ENCODE results near the gene FAM170A. TPM values are rescaled to one million over a fixed set of nuclear protein-coding genes. Genes with fewer than 3 reads are reported as not detected.

Gene FAM170A
- total and polyA plus RNA-seq, 4 donors, result 0.79 TPM; not detected in 3

- intact Hi-C loops (cut with DNase I), result no loop called here
- no peaks in the 10 kb centered on the region for H3K4me1 ChIP-seq (ENCODE audit: control insufficient read depth in 1 of 2, insufficient read depth in 2 of 2, low read length in 2 of 2)
- H3K36me3 ChIP-seq (ENCODE audit: control insufficient read depth in 1 of 2, insufficient read depth in 2 of 2, low read length in 1 of 2), result no peaks in the 10 kb centered on the region
- WGBS, 2 donors, result 94 to 95% methylated on average over 3 of the region's 3 CpGs
- no peak overlapping the region for H3K4me3 ChIP-seq (ENCODE audit: low read length in 2 of 2)
- DNase-seq, result no peak
- no peak for ATAC-seq (ENCODE audit: low FRiP score)
- H3K9me3 ChIP-seq (ENCODE audit: control insufficient read depth, low read length), result no peaks in the 10 kb centered on the region
- H3K27me3 ChIP-seq (ENCODE audit: control insufficient read depth in 1 of 2, insufficient read depth in 2 of 2, low read length in 1 of 2), result no peaks in the 10 kb centered on the region
- no peak overlapping the region for H3K27ac ChIP-seq (ENCODE audit: low read depth in 1 of 2, low read length in 2 of 2)
Observed at GRCh38 chr5:119631660-119632059, 2.3 kb downstream of the FAM170A start.

GRCh38 chr5:119651486-119651885 lies 22.1 kb downstream of the FAM170A start:
- no peak overlapping the region for H3K4me3 ChIP-seq (ENCODE audit: low read length in 2 of 2)
- DNase-seq (no peak), ATAC-seq (ENCODE audit: low FRiP score) (no peak)
- H3K9me3 ChIP-seq (ENCODE audit: control insufficient read depth, low read length), result no peaks in the 10 kb centered on the region
- no peaks in the 10 kb centered on the region for H3K4me1 ChIP-seq (ENCODE audit: control insufficient read depth in 1 of 2, insufficient read depth in 2 of 2, low read length in 2 of 2)
- H3K27me3 ChIP-seq (ENCODE audit: control insufficient read depth in 1 of 2, insufficient read depth in 2 of 2, low read length in 1 of 2), result no peaks in the 10 kb centered on the region
- no peaks in the 10 kb centered on the region for H3K36me3 ChIP-seq (ENCODE audit: control insufficient read depth in 1 of 2, insufficient read depth in 2 of 2, low read length in 1 of 2)
- intact Hi-C loops (cut with DNase I), result no loop called here
- no peak overlapping the region for H3K27ac ChIP-seq (ENCODE audit: low read depth in 1 of 2, low read length in 2 of 2)

- Histone ChIP-seq H3K4me1 (ENCODE audit: control insufficient read depth in 1 of 2, insufficient read depth in 2 of 2, low read length in 2 of 2) (no peaks in the 10 kb centered on the region), H3K36me3 (ENCODE audit: control insufficient read depth in 1 of 2, insufficient read depth in 2 of 2, low read length in 1 of 2) (no peaks in the 10 kb centered on the region), H3K27ac (ENCODE audit: low read depth in 1 of 2, low read length in 2 of 2) (no peak overlapping the region), H3K27me3 (ENCODE audit: control insufficient read depth in 1 of 2, insufficient read depth in 2 of 2, low read length in 1 of 2) (no peaks in the 10 kb centered on the region), H3K4me3 (ENCODE audit: low read length in 2 of 2) (no peak overlapping the region), H3K9me3 (ENCODE audit: control insufficient read depth, low read length) (no peaks in the 10 kb centered on the region)
- intact Hi-C loops (cut with DNase I), result no loop called here
- ATAC-seq (ENCODE audit: low FRiP score) (no peak), DNase-seq (no peak)
- WGBS, 2 donors, result 93 to 94% methylated on average over 2 of the region's 2 CpGs
Observed at GRCh38 chr5:119655061-119655460, 25.7 kb downstream of the FAM170A start.

GRCh38 chr5:119656023-119656422 lies 26.7 kb downstream of the FAM170A start:
- H3K9me3 ChIP-seq (ENCODE audit: control insufficient read depth, low read length), result peaks cover 3% of the 10 kb centered on the region
- H3K4me3 ChIP-seq (ENCODE audit: low read length in 2 of 2), result no peak overlapping the region
- H3K27ac ChIP-seq (ENCODE audit: low read depth in 1 of 2, low read length in 2 of 2), result no peak overlapping the region
- ATAC-seq (ENCODE audit: low FRiP score), result no peak
- intact Hi-C loops (cut with DNase I), result no loop called here
- H3K4me1 ChIP-seq (ENCODE audit: control insufficient read depth in 1 of 2, insufficient read depth in 2 of 2, low read length in 2 of 2), result peaks cover 0 to 1% of the 10 kb centered on the region in 2 donors
- DNase-seq, result no peak
- H3K27me3 ChIP-seq (ENCODE audit: control insufficient read depth in 1 of 2, insufficient read depth in 2 of 2, low read length in 1 of 2), result no peaks in the 10 kb centered on the region
- no peaks in the 10 kb centered on the region for H3K36me3 ChIP-seq (ENCODE audit: control insufficient read depth in 1 of 2, insufficient read depth in 2 of 2, low read length in 1 of 2)

GRCh38 chr5:119666542-119666941 lies 37.2 kb downstream of the FAM170A start:
- Histone ChIP-seq H3K27ac (ENCODE audit: low read depth in 1 of 2, low read length in 2 of 2) (no peak overlapping the region), H3K27me3 (ENCODE audit: control insufficient read depth in 1 of 2, insufficient read depth in 2 of 2, low read length in 1 of 2) (no peaks in the 10 kb centered on the region), H3K4me1 (ENCODE audit: control insufficient read depth in 1 of 2, insufficient read depth in 2 of 2, low read length in 2 of 2) (no peaks in the 10 kb centered on the region), H3K36me3 (ENCODE audit: control insufficient read depth in 1 of 2, insufficient read depth in 2 of 2, low read length in 1 of 2) (no peaks in the 10 kb centered on the region), H3K9me3 (ENCODE audit: control insufficient read depth, low read length) (no peaks in the 10 kb centered on the region), H3K4me3 (ENCODE audit: low read length in 2 of 2) (no peak overlapping the region)
- intact Hi-C loops (cut with DNase I), result no loop called here
- ATAC-seq (ENCODE audit: low FRiP score) (no peak), DNase-seq (no peak)

GRCh38 chr5:119678351-119679028 lies 49.1 kb downstream of the FAM170A start:
- Histone ChIP-seq H3K4me1 (ENCODE audit: control insufficient read depth in 1 of 2, insufficient read depth in 2 of 2, low read length in 2 of 2) (no peaks in the 10 kb centered on the region), H3K27ac (ENCODE audit: low read depth in 1 of 2, low read length in 2 of 2) (no peak overlapping the region), H3K9me3 (ENCODE audit: control insufficient read depth, low read length) (no peaks in the 10 kb centered on the region), H3K36me3 (ENCODE audit: control insufficient read depth in 1 of 2, insufficient read depth in 2 of 2, low read length in 1 of 2) (no peaks in the 10 kb centered on the region), H3K4me3 (ENCODE audit: low read length in 2 of 2) (no peak overlapping the region), H3K27me3 (ENCODE audit: control insufficient read depth in 1 of 2, insufficient read depth in 2 of 2, low read length in 1 of 2) (no peaks in the 10 kb centered on the region)
- DNase-seq, result no peak
- WGBS, 2 donors, result 87 to 89% methylated on average over 8 of the region's 8 CpGs
- intact Hi-C loops (cut with DNase I), result no loop called here
- no peak for ATAC-seq (ENCODE audit: low FRiP score)

GRCh38 chr5:119680080-119680479 lies 50.7 kb downstream of the FAM170A start:
- ATAC-seq (ENCODE audit: low FRiP score), result no peak
- WGBS, 2 donors, result 91 to 92% methylated on average over 12 of the region's 12 CpGs
- no peak overlapping the region for H3K4me3 ChIP-seq (ENCODE audit: low read length in 2 of 2)
- H3K9me3 ChIP-seq (ENCODE audit: control insufficient read depth, low read length), result no peaks in the 10 kb centered on the region
- DNase-seq, result no peak
- H3K4me1 ChIP-seq (ENCODE audit: control insufficient read depth in 1 of 2, insufficient read depth in 2 of 2, low read length in 2 of 2), result no peaks in the 10 kb centered on the region
- no peaks in the 10 kb centered on the region for H3K36me3 ChIP-seq (ENCODE audit: control insufficient read depth in 1 of 2, insufficient read depth in 2 of 2, low read length in 1 of 2)
- H3K27me3 ChIP-seq (ENCODE audit: control insufficient read depth in 1 of 2, insufficient read depth in 2 of 2, low read length in 1 of 2), result no peaks in the 10 kb centered on the region
- H3K27ac ChIP-seq (ENCODE audit: low read depth in 1 of 2, low read length in 2 of 2), result no peak overlapping the region
- intact Hi-C loops (cut with DNase I), result no loop called here

- ATAC-seq (ENCODE audit: low FRiP score) (no peak), DNase-seq (no peak)
- 90 to 93% methylated on average over 2 of the region's 2 CpGs for WGBS, 2 donors
Observed at GRCh38 chr5:119681734-119682133, 52.4 kb downstream of the FAM170A start.

GRCh38 chr5:119682372-119682771 lies 53.0 kb downstream of the FAM170A start:
- ATAC-seq (ENCODE audit: low FRiP score) (no peak), DNase-seq (no peak)
- Histone ChIP-seq H3K4me1 (ENCODE audit: control insufficient read depth in 1 of 2, insufficient read depth in 2 of 2, low read length in 2 of 2) (no peaks in the 10 kb centered on the region), H3K4me3 (ENCODE audit: low read length in 2 of 2) (no peak overlapping the region), H3K9me3 (ENCODE audit: control insufficient read depth, low read length) (no peaks in the 10 kb centered on the region), H3K27ac (ENCODE audit: low read depth in 1 of 2, low read length in 2 of 2) (no peak overlapping the region), H3K36me3 (ENCODE audit: control insufficient read depth in 1 of 2, insufficient read depth in 2 of 2, low read length in 1 of 2) (no peaks in the 10 kb centered on the region), H3K27me3 (ENCODE audit: control insufficient read depth in 1 of 2, insufficient read depth in 2 of 2, low read length in 1 of 2) (no peaks in the 10 kb centered on the region)
- WGBS, 2 donors, result 71 to 76% methylated on average over 1 of the region's 1 CpG
- intact Hi-C loops (cut with DNase I), result no loop called here

More at GRCh38 chr5:119681734-119682133, 52.4 kb downstream of the FAM170A start:
- no peak overlapping the region for H3K4me3 ChIP-seq (ENCODE audit: low read length in 2 of 2)
- H3K36me3 ChIP-seq (ENCODE audit: control insufficient read depth in 1 of 2, insufficient read depth in 2 of 2, low read length in 1 of 2), result no peaks in the 10 kb centered on the region
- H3K9me3 ChIP-seq (ENCODE audit: control insufficient read depth, low read length), result no peaks in the 10 kb centered on the region
- no peaks in the 10 kb centered on the region for H3K4me1 ChIP-seq (ENCODE audit: control insufficient read depth in 1 of 2, insufficient read depth in 2 of 2, low read length in 2 of 2)
- H3K27me3 ChIP-seq (ENCODE audit: control insufficient read depth in 1 of 2, insufficient read depth in 2 of 2, low read length in 1 of 2), result no peaks in the 10 kb centered on the region
- intact Hi-C loops (cut with DNase I), result no loop called here
- H3K27ac ChIP-seq (ENCODE audit: low read depth in 1 of 2, low read length in 2 of 2), result no peak overlapping the region
